Measurements from ENCODE around the gene RRBP1.

The RRBP1 gene

GRCh38 chr20:17571153-17571527, 110.9 kb downstream of the RRBP1 start:
- no peak for DNase-seq (ENCODE audit: low spot score)

GRCh38 chr20:17570347-17571152, 111.5 kb downstream of the RRBP1 start:
- DNase-seq (ENCODE audit: low spot score), result peak; percentile 57

GRCh38 chr20:17569616-17570346, 112.3 kb downstream of the RRBP1 start, which contains the start of gene DSTN:
TSS of gene DSTN (plus strand) at chr20:17570075. CDS start at chr20:17570209, 134 bp downstream.
- DNase-seq (ENCODE audit: low spot score), result peak; percentile 97

GRCh38 chr20:17568972-17569521, 113.0 kb downstream of the RRBP1 start:
- DNase-seq (ENCODE audit: low spot score), result peak; percentile 76

- peak; percentile 14 for DNase-seq (ENCODE audit: low spot score)
Observed at GRCh38 chr20:17568045-17568788, 113.8 kb downstream of the RRBP1 start.

GRCh38 chr20:17566345-17566744, 115.7 kb downstream of the RRBP1 start:
- DNase-seq (ENCODE audit: low spot score), result no peak

GRCh38 chr20:17565169-17565845, 116.7 kb downstream of the RRBP1 start:
- DNase-seq (ENCODE audit: low spot score), result no peak
